Measurements from ENCODE around the gene KLK5.

DNA sequence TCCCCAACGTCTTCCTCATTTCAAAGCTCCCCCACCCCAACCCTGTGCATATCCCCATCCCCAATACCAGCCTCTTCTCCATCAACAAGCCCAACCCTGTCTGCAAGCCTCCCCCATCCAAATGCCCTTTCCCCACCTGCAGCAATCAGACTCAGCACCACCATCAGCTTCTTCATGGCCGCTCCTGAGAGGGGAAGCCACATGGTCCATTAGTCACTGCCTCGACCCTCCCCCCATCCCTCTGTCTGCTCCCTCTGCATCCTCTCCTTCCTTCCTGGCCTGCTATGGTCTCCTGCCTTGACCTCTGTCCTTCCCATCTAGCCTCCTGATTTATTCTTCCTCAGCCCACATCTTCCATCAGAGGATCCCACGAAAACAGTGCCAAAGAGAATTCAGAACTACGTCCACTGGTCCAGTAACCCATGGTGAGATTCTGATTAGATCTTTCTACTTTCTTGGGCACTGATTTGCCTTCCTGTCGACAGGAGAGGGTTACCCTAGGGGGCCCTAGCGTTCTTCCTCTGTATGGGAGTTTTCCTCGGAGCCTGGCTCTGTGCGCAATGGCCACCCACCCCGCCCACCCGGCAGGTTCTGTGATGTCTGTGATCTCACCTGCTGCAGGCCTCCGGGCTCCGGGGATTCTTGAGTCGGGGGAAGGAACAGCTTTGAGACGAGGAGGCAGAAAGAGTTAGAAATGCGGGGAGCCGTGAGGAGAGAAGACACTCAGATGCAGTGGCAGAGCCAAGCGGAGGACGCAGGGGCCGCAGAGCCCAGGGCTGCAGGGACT is 15.3 kb upstream of the KLK5 start:
- TF ChIP-seq, protein P1, sequence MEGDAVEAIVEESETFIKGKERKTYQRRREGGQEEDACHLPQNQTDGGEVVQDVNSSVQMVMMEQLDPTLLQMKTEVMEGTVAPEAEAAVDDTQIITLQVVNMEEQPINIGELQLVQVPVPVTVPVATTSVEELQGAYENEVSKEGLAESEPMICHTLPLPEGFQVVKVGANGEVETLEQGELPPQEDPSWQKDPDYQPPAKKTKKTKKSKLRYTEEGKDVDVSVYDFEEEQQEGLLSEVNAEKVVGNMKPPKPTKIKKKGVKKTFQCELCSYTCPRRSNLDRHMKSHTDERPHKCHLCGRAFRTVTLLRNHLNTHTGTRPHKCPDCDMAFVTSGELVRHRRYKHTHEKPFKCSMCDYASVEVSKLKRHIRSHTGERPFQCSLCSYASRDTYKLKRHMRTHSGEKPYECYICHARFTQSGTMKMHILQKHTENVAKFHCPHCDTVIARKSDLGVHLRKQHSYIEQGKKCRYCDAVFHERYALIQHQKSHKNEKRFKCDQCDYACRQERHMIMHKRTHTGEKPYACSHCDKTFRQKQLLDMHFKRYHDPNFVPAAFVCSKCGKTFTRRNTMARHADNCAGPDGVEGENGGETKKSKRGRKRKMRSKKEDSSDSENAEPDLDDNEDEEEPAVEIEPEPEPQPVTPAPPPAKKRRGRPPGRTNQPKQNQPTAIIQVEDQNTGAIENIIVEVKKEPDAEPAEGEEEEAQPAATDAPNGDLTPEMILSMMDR (conservative IDR thresholded peaks at IDR 0.05; ENCODE audit: low read length), result no peak
- no peak for TF ChIP-seq EZH2phosphoT487 (IDR thresholded peaks at IDR 0.05; ENCODE audit: borderline replicate concordance, low read depth, low read length)
